ENCODE measurements around the gene APP. TPM values are rescaled to one million over a fixed set of nuclear protein-coding genes. Genes with fewer than 3 reads are reported as not detected.
A peak's percentile ranks its signal among the peaks of the same experiment; 100 is the strongest.

Gene APP
- 857 TPM for total RNA-seq

DNA sequence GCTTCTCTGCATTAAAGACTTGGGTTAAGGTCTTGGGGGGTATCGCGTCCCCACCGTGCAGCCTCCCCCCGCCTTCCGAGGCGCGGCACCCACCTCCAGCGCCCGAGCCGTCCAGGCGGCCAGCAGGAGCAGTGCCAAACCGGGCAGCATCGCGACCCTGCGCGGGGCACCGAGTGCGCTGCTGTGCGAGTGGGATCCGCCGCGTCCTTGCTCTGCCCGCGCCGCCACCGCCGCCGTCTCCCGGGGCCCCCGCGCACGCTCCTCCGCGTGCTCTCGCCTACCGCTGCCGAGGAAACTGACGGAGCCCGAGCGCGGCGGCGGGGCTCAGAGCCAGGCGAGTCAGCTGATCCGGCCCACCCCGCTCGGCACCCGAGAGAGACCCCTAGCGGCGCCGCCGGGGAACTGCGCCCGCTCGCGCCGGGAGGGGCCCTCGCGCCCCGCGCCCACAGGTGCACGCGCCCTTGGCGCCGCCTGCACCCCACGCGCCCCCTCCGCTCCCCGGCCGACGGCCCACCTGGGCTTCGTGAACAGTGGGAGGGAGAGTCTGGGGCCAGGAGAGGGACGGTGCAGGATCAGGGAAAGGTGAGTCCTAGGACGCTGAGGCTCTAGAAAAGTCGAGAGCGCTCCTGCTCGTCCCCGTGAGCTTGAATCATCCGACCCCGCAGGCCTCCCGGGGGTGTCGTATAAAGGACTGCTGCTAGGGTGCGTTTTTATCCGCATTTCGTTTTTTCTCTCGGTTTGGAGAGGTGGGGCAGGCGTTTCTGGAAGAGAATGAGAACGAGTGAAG is at the start of gene APP:
APP (minus strand) TSS at position 300 of the 787 bp plus-strand sequence; CDS start at position 150, 150 bp downstream.
- DNase-seq (ENCODE audit: low spot score), result peak; percentile 87

DNA sequence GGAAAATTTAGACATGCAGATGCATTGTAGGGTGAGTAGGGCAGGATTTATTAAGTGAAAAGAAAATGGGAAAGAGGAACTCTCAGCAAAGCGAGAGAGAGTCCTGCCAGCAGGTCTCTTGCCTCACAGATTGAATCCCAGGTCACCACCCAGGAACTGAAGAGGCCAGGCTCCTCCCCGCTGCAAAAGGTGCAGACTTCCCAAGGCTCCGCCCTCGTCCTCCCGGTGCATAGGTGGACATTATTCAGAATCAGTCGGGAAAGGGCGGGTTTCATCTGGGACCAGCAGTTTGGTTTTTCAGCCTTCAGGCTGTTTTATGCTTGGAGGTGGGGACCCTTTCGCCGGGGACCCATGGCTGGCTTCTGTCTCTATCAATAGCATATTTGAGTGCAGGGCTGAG is 41.6 kb upstream of the APP start:
- no peak for DNase-seq (ENCODE audit: low spot score)

DNA sequence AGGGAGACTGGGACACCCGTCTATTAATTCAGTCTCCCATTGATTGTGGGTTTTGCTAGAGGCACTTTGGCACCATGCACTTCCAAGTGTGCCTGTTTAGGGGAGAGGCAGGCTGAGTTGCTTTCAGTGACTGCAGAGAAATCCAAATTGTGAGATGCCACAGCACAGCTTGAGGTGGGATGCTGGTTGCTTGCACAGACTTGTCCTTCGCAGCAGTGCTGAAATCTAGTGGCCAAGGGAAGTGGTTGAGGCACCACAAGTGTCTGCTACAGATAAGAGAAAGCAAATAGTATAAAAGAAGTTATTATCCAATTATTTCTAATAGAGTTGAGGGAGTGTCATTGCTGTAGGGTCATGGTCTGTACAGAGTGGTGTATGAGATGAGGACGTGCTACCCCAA is 40.0 kb upstream of the APP start:
- DNase-seq (ENCODE audit: low spot score), result no peak

GRCh38 chr21:26207021-26207420 is 36.5 kb upstream of the APP start:
- DNase-seq (ENCODE audit: low spot score), result no peak

GRCh38 chr21:26199456-26199855 is 28.9 kb upstream of the APP start:
- DNase-seq (ENCODE audit: low spot score), result no peak

GRCh38 chr21:26195708-26196107 is 25.1 kb upstream of the APP start:
- no peak for DNase-seq (ENCODE audit: low spot score)

DNA sequence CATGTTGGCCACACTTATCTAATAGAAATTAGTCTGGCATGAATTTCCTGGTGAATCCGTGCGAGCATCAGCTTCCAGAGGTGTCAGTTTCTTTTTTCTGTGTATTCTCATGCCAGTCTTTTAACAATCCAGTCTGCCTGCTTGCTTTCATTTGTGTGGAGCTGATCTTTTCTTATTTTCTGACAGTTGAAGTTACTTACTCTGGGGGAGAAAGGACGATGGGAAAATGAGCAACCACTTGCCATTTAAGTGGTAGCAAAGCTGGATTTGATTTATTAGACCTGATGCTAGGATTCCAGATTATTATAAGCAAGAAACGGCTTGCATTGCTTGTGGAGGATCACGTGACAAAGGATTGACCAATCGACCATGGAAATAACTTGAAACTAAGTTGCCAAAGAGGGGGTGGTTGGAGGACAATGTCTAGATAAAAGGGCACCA is 24.3 kb upstream of the APP start:
- DNase-seq (ENCODE audit: low spot score), result no peak

GRCh38 chr21:26194326-26194725 is 23.8 kb upstream of the APP start:
- DNase-seq (ENCODE audit: low spot score), result no peak

DNA sequence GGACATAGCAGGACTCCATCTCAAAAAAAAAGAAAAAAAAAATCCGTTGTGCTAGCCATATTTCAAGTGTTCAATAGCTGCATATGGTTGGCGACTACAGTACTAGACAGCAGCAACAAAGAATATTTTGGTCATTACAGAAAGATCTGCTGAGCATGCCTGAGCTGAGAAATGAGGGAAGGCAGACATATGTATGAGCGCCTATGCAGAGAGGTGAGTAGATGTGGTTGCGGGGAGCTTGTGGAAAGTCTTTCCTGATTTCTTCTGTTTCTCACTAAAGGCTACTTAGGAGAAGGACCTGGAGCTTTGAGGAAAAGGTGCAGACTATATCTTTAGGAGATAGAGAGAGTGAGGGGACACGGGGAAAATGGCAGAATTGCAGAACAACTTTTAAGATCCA is 21.0 kb upstream of the APP start:
- DNase-seq (ENCODE audit: low spot score), result no peak

- no peak for DNase-seq (ENCODE audit: low spot score)
Measured at GRCh38 chr21:26188422-26188821, 17.9 kb upstream of the APP start.

DNA sequence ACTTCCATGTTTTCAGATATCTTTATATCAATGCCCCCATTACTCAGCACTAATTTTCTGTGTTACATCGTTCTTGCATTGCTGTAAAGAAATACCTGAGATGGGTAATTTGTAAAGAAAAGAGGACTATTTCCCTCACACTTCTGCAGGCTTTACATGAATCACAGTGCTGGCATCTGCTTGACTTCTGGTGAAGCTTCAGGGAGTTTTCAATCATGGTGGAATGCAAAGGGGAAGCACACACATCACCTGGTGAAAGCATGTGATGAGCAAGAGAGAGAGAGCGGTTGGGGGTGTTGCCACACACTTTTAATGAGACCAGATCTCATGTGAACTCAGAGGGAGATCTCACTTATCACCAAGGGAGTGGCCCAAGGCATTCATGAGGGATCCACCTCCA is 14.9 kb upstream of the APP start:
- DNase-seq (ENCODE audit: low spot score), result no peak

DNA sequence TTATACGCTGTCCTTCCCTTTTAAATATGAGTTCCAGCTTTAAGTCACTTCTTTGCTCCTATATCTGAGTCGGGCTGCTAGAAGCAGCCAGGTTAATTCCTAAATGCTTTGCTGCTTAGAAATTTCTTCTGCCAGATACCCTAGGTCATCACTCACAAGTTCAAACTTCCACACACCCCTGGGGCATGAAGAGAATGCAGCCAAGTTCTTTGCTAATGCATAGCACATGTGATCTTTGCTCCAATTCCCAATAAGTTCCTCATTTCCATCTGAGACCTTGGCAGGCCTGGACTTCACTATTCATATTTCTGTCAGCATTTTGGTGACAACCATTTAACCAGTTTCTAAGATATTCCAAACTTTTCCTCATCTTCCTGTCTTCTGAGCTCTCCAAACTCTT is 14.5 kb upstream of the APP start:
- no peak for DNase-seq (ENCODE audit: low spot score)

- no peak for DNase-seq (ENCODE audit: low spot score)
Measured at GRCh38 chr21:26179501-26179900, 8.9 kb upstream of the APP start.

DNA sequence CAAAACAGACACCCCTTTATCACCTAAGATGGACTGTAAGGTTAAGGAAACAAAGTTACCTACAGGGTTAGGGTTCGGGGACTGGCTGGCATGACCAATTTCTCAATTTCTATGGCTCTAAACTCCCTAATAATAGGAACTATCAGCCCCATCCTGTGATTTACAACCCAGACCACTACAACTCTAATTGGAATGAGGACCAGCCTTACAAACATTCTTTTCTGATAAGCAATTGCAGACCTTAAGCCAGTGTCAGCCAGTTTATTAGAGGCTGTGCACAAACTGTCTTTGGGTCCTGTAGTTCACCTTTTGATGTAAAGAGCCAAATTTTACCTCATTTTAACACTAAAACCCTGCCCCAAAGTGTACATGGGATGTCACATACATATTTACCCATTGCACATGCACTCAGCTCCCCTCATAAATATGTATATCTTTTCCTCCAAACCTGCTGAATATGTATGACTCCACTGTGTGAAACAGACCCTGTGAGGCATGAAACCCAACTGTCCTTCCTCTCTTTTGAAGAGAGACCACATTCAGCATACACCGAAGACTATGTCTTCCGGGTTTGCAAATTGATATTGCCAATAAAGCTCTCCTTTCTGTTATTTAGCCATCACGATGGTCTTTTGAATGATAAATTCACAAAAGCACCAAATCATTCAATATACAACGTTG is 7.3 kb upstream of the APP start:
- DNase-seq (ENCODE audit: low spot score), result no peak

GRCh38 chr21:26177187-26177586 is 6.6 kb upstream of the APP start:
- no peak for DNase-seq (ENCODE audit: low spot score)

DNA sequence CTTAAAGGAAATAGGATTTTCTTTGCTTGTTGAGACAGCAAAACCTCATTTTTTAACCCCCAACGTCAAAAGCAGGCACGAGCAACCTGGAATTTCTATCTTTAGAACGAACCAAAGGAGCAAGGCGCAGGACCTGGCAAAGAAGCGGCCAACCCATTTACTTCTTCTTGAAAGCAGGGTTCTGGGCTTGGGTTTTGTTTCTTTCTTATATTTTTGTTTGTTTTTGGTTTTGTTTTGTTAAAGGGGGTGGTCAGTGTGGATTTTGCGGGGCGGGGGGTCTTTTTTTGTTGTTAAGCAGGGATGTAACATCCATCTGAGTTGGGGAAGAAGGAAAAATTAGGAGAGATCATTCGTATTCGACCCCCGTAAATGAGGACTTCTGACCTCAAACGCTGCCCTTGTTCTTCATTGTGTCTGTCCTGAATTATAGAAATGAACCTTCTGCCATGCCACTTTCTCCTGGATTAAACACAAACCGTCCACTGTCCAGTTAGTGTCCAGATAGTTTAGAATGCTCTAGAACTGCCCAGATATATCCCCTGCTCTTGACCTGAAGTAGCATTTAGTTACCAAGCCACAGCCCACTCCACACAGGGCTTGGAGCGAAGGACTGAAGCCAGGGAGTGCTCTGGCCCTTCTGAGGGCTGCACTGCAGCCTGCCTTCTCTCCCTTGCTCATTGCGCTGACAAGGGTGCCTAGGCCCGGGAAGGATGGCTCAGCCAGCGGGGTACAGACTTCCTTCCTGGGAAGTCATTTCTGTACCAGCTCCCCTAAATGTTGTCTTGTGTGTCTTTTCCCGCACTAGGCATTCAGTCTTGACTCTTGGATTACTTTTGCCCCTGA is 909 bp upstream of the APP start:
- no peak for DNase-seq (ENCODE audit: low spot score)

DNA sequence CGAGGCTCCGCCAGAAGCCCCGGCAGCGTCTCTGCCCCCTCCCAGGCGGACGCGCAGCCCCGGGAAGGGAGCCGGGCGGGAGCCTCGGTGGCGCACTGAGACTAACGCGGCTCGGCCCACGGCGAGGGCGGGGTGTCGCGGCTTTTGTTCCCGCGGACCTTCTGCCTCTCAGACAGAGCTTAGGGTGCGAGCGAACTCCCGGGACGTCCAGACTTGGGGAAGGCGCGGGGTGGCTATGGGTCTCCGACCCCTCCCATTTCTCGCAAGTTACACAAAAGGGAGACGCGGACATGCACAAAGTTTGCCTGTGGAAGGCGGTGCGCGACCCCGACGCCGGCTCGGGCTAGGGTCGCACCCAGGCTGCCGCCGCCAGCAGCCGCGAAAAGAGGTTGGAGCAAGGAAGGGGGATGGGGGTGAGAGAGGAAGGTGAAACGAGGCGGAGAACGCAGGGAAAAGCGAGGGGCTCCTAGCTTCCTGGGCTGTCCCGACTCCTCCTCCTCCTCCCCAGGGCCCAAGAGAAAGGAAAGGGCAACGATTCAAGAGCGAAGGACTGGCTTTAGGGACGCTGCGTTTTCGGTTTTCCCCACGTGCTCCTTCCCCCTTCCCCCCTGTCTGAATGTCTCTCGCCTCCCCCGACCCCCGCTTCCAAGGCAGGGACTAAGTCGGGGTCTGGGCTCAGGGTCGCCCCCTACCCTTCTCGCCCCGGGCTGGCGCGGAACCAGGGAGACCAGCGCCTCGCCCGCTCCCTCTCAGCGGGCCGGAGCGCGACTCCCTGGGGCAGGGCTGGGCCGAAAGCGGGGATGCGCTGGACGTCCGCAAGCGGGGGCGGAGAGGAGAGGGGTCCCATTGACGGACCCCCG is 729 bp downstream of the APP start:
- DNase-seq (ENCODE audit: low spot score), result peak; percentile 61

DNA sequence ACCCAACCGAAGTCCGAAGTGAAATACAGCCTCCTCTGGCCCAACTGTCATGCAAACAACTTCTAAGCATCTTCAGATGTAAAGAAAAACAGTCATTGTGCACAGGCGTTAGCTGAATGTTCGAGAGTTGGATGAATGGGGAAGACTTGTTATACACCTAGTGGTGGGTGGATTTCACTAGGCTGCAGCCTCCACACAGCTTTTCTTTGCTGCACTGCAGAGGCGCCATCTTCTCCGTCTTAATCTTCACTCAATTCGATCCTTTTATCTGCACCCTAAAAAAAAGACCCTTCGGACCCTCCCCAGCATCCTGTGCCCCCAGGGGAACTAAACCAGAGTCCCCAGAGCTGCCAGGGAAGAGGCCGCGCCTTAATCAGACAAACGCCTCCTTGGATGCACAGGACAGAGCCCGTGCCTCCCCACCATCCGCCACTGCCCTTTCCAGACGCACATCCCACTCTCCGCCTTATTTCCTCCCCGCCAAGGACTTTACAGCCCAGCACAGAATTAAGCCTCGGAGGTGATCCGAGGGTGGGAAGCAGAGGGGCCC is 1.4 kb downstream of the APP start:
- DNase-seq (ENCODE audit: low spot score), result peak; percentile 42

DNA sequence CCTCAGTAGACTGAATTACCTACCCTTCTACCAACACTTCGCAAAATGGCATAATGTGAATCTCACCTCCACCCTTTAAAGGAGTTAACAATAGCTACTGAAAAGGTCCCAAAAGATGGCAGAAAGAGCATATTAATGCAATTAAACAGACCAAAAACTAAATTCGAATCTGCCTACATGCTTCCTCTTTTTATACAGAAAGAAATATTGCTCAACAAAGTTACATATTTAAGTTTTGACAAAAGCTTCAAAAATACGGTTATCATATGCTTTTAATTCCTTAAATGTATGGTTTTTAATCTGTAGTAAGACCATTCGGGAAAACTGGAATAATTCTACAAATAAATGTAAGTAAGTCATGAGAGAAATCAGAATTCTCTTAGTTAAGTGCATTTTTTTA is 2.2 kb downstream of the APP start:
- no peak for DNase-seq (ENCODE audit: low spot score)

DNA sequence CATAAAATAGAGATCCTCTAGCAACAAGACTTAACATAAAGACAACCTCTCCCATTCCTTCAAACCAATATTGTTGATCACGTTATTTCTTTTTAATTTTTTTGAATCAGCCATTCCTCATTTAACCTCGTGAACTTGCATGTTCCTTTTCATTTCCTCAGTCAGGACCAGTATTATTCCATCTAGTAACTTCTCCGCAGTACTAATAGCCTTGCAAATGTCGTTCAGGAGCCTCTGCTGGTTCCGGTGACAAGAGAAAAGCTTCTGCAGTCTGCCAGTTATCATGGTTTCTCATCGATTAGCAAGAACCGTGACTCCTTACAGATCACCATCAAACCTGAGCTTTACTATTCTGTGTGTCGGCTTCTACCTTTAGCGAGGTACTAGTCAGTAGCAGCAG is 3.0 kb downstream of the APP start:
- DNase-seq (ENCODE audit: low spot score), result no peak

DNA sequence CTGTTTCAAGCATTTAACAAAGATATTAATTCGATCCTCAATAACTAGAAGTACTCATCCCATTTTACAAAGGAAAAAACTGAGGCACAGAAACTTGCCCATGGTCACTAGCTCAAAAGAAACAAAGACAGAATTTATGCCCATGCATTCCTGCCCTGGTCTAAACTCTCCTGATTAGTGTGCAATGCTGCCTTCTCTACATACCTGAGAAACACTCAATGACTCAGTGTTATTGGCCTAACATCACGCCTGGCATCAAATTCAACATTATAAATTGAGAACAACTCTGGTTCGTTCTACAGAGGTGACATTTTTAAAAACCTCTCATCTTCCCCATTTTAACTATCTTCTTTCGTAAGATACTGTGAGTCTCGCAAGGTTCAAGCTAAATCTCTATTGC is 5.2 kb downstream of the APP start:
- no peak for DNase-seq (ENCODE audit: low spot score)
